Esophagus squamous epithelium (tissue), 4 donors: ENCODE measurements around the gene ZNF888.

Experiments
- POLR2A ChIP-seq, 4 donors: fragments of 450-650 bp; IDR thresholded peaks; one replicate each; pipeline ENCODE4 v1.6.1; 2017; ENCODE audit warnings: antibody characterized with exemption in 4 of 4, mild to moderate bottlenecking in 4 of 4, moderate library complexity in 3 of 4
- TF ChIP-seq, protein P1 (sequence below), 6 experiments: fragments of 450-650 bp in 4 of 6; fragments of 200-600 bp in 2 of 6; sonication (generic) in 2 of 6; IDR thresholded peaks; one replicate each; pipeline ENCODE4 v1.5.1; 2016 to 2019; ENCODE audit warnings: antibody characterized with exemption in 6 of 6, mild to moderate bottlenecking in 4 of 6, moderate library complexity in 4 of 6

DNA sequence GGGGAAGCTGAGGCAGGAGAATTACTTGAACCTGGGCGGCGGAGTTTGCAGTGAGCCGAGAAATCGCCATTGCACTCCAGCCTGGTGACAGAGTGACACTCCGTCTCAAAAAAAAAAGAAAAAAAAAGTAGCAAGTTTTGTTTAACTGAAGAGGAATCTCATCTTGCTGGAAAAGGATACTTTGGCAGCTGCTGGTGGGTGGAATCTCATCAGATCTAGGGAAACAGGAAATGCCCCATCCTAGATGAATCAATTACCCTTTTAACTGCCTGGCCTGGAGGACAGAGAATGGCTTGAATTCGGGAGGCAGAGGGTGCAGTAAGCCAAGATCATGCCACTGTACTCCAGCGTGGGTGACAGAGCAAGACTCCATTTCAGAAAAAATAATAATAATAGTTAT is 34.2 kb downstream of the ZNF888 start:
- no peak for TF ChIP-seq POLR2A (IDR thresholded peaks at IDR 0.05)
- TF ChIP-seq, protein P1, sequence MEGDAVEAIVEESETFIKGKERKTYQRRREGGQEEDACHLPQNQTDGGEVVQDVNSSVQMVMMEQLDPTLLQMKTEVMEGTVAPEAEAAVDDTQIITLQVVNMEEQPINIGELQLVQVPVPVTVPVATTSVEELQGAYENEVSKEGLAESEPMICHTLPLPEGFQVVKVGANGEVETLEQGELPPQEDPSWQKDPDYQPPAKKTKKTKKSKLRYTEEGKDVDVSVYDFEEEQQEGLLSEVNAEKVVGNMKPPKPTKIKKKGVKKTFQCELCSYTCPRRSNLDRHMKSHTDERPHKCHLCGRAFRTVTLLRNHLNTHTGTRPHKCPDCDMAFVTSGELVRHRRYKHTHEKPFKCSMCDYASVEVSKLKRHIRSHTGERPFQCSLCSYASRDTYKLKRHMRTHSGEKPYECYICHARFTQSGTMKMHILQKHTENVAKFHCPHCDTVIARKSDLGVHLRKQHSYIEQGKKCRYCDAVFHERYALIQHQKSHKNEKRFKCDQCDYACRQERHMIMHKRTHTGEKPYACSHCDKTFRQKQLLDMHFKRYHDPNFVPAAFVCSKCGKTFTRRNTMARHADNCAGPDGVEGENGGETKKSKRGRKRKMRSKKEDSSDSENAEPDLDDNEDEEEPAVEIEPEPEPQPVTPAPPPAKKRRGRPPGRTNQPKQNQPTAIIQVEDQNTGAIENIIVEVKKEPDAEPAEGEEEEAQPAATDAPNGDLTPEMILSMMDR (IDR thresholded peaks at IDR 0.05): no peak
